ACC112 (cell line): ENCODE results near the gene ANKRD11.

Experiments used
- H2AFZ ChIP-seq: fragments of 200-600 bp; sonication (generic); one replicate; pipeline ENCODE4 v1.6.0; 2017; ENCODE audit warnings: antibody characterized with exemption, low read length; ENCODE audit not compliant: unreplicated experiment
- H3K27ac ChIP-seq: fragments of 200-600 bp; sonication (generic); 2 replicates; pipeline ENCODE4 v1.5.1; 2014; ENCODE audit warnings: low read depth, mild to moderate bottlenecking, antibody characterized with exemption, low read length, moderate library complexity
- H3K27me3 ChIP-seq: fragments of 200-600 bp; sonication (generic); 2 replicates; pipeline ENCODE4 v1.6.1; 2014; ENCODE audit warnings: mild to moderate bottlenecking, antibody characterized with exemption, low read length, moderate library complexity, mixed read lengths; ENCODE audit not compliant: insufficient read depth
- H3K36me3 ChIP-seq: fragments of 200-600 bp; sonication (generic); 2 replicates; pipeline ENCODE4 v1.6.1; 2016; ENCODE audit warnings: mild to moderate bottlenecking, antibody characterized with exemption, low read length, moderate library complexity, mixed read lengths; ENCODE audit not compliant: insufficient read depth
- H3K4me1 ChIP-seq: fragments of 200-600 bp; sonication (generic); one replicate; pipeline ENCODE4 v1.6.1; 2016; ENCODE audit warnings: low read length, mixed read lengths; ENCODE audit not compliant: insufficient read depth, unreplicated experiment, control insufficient read depth
- H3K4me3 ChIP-seq: fragments of 200-600 bp; sonication (generic); 2 replicates; pipeline ENCODE4 v1.5.1; 2014; ENCODE audit warnings: mild to moderate bottlenecking, low read depth, low read length
- H3K79me2 ChIP-seq: fragments of 200-600 bp; sonication (generic); one replicate; pipeline ENCODE4 v1.6.0; 2016; ENCODE audit warnings: low read length; ENCODE audit not compliant: control insufficient read depth, unreplicated experiment, insufficient read depth

The ANKRD11 gene

GRCh38 chr16:89373355-89374110 lies 116.8 kb downstream of the ANKRD11 start:
- Histone ChIP-seq H3K79me2 (peaks cover 97% of the 10 kb centered on the region), H3K4me1 (no peaks in the 10 kb centered on the region), H3K27ac (no peak overlapping the region), H3K4me3 (no peak overlapping the region), H2AFZ (no peak overlapping the region), H3K27me3 (no peaks in the 10 kb centered on the region), H3K36me3 (peaks cover 13% of the 10 kb centered on the region; the same call in 1 of the 2 replicates)

DNA sequence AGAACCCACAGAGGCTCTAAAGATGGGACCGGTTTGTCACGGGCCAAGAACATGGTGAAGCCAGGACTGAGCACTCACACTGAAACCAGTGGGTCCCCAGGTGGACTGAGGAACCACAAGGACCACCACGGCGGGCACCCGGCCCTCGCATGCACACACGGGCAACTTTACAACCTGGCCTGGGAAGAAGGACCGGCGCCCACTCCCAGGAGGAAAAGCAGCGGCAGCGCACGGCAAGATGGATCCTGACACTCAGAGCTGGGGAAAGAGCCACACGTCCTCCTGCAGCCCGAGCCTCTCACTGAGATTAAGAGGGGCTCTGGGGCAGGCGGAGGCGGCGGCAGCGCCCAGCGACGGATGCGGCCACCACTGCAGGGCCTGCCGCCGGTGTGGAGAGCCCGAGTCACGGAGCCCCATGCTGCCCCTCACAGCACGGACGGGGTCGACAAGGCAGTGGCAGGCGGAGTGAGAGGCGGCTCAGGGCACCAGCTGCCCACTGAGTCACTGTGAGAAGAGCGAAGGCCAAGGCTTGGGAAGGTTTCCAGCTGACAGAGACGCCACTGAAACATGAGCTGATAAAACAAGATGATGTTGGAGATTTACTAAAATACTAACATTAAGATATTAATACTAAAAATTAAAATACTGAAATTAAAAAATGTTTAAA lies 118.3 kb downstream of the ANKRD11 start:
- peaks cover 96% of the 10 kb centered on the region for H3K79me2 ChIP-seq
- no peak overlapping the region for H3K4me3 ChIP-seq
- H3K27ac ChIP-seq = no peak overlapping the region
- peaks cover 9% of the 10 kb centered on the region; the same call in 1 of the 2 replicates for H3K36me3 ChIP-seq
- no peak overlapping the region for H2AFZ ChIP-seq
- H3K27me3 ChIP-seq = no peaks in the 10 kb centered on the region
- H3K4me1 ChIP-seq = no peaks in the 10 kb centered on the region

DNA sequence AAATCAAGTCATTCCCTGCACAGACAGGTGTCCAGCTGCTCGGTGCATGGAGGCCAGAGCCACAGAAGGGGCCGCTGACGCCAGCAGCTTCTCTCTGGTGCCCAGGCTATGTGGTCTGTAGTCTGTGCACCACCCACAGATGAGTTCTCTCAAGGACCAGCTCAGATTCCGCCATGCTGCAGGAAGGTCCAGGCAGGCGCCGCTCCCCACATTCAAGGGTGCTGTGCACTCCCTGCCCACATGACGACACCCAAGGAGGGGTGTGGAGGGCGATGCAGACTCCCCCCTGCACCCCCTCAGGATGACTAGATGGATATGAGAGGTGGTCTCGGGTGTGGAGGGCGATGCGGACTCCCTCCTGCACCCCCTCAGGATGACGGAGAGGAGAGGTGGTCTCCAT lies 119.0 kb downstream of the ANKRD11 start:
- H3K4me1 ChIP-seq = no peaks in the 10 kb centered on the region
- peaks cover 96% of the 10 kb centered on the region for H3K79me2 ChIP-seq
- H3K36me3 ChIP-seq = peaks cover 4% of the 10 kb centered on the region; the same call in 1 of the 2 replicates
- H2AFZ ChIP-seq = no peak overlapping the region
- H3K27ac ChIP-seq = no peak overlapping the region
- no peaks in the 10 kb centered on the region for H3K27me3 ChIP-seq
- no peak overlapping the region for H3K4me3 ChIP-seq

- Histone ChIP-seq H3K27ac (no peak overlapping the region), H3K36me3 (peaks cover 4% of the 10 kb centered on the region; the same call in 1 of the 2 replicates), H2AFZ (no peak overlapping the region), H3K4me1 (peaks cover 3% of the 10 kb centered on the region), H3K4me3 (no peak overlapping the region), H3K79me2 (peaks cover 96% of the 10 kb centered on the region), H3K27me3 (no peaks in the 10 kb centered on the region)
These were observed 119.8 kb downstream of the ANKRD11 start for GRCh38 chr16:89370601-89371000.

- H2AFZ ChIP-seq = no peak overlapping the region
- peaks cover 8% of the 10 kb centered on the region for H3K4me1 ChIP-seq
- H3K27ac ChIP-seq = no peak overlapping the region
- H3K4me3 ChIP-seq = no peak overlapping the region
- peaks cover 4% of the 10 kb centered on the region; the same call in 1 of the 2 replicates for H3K36me3 ChIP-seq
- no peaks in the 10 kb centered on the region for H3K27me3 ChIP-seq
- peaks cover 96% of the 10 kb centered on the region for H3K79me2 ChIP-seq
These were observed 120.3 kb downstream of the ANKRD11 start for GRCh38 chr16:89370081-89370511.

- no peak overlapping the region for H2AFZ ChIP-seq
- peaks cover 96% of the 10 kb centered on the region for H3K79me2 ChIP-seq
- peaks cover 15% of the 10 kb centered on the region for H3K4me1 ChIP-seq
- H3K36me3 ChIP-seq = peaks cover under 1% of the 10 kb centered on the region; the same call in 1 of the 2 replicates
- no peak overlapping the region for H3K4me3 ChIP-seq
- H3K27ac ChIP-seq = no peak overlapping the region
- no peaks in the 10 kb centered on the region for H3K27me3 ChIP-seq
These were observed 121.0 kb downstream of the ANKRD11 start for GRCh38 chr16:89369266-89369895.

GRCh38 chr16:89368604-89369249 lies 121.6 kb downstream of the ANKRD11 start:
- Histone ChIP-seq H3K4me3 (no peak overlapping the region), H3K27me3 (no peaks in the 10 kb centered on the region), H2AFZ (no peak overlapping the region), H3K27ac (no peak overlapping the region), H3K4me1 (peaks cover 22% of the 10 kb centered on the region), H3K36me3 (no peaks in the 10 kb centered on the region; the same call in 1 of the 2 replicates), H3K79me2 (peaks cover 98% of the 10 kb centered on the region)

- H3K27ac ChIP-seq = no peak overlapping the region
- H3K4me3 ChIP-seq = no peak overlapping the region
- peaks cover 26% of the 10 kb centered on the region for H3K4me1 ChIP-seq
- peaks cover 95% of the 10 kb centered on the region for H3K79me2 ChIP-seq
- H3K36me3 ChIP-seq = no peaks in the 10 kb centered on the region
- no peak overlapping the region for H2AFZ ChIP-seq
- no peaks in the 10 kb centered on the region for H3K27me3 ChIP-seq
These were observed 122.8 kb downstream of the ANKRD11 start for GRCh38 chr16:89367538-89367915.

DNA sequence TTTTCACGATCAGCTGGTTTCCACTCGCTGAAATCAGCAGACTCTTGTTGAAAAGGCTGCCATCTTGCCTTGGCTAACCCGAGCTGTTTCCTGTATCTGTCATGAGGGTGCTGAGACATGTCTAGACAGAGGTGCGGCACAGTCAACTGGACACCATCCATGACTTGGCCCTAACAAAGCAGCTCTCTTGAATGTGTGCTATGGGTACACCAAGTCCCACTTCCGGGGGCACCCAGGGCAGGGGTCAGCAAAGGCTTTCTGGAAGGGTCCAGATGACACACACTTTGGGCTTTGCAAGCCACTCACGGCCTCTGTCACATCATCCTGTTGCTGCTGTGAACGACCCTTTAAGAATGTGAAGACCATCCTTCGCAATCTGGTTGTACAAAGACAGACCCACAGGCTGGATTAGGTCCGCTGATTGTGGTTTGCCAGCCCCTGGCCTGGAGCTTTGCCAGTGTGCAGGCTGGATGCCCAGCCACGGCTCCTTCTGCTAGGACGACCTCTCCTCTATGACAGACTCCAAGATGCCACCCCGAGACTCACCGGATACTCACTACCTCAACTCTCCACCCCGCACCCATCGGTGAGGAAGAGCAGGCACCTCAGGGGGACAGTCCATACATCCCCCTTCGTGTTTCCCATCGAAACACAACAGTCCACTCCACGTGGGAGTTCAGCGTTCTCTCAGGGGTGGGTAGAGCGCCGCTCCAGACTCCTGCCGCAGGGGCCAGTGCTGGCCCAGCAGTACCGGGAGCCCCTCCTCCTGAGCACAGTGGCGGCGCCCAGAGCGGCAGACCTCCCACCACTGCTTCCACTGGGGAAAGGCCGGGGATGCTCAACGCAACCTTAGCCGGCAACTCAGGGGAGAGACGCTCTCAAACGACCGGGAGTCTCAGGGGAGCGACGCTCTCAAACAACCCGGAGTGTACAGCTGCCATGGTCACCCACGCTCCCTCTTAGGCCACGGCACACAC lies 123.5 kb downstream of the ANKRD11 start:
- Histone ChIP-seq H2AFZ (no peak overlapping the region), H3K27me3 (no peaks in the 10 kb centered on the region), H3K4me1 (peaks cover 31% of the 10 kb centered on the region), H3K36me3 (no peaks in the 10 kb centered on the region), H3K4me3 (no peak overlapping the region), H3K79me2 (peaks cover 96% of the 10 kb centered on the region), H3K27ac (no peak overlapping the region)
